ENCODE results near the gene GNAQ.

Gene GNAQ

GRCh38 chr9:77959803-77960202 lies 71.8 kb downstream of the GNAQ start:
- H3K4me3 Mint-ChIP-seq: no peak overlapping the region
- H3K27ac Mint-ChIP-seq: no peak overlapping the region
- no peak for DNase-seq
- TF ChIP-seq CTCF (IDR thresholded peaks at IDR 0.05): no peak
- peaks cover 18% of the 10 kb centered on the region for H3K36me3 Mint-ChIP-seq (ENCODE audit: low read depth)
- H3K27me3 Mint-ChIP-seq (ENCODE audit: low read depth, poor library complexity): no peaks in the 10 kb centered on the region
- H3K4me1 Mint-ChIP-seq: peaks cover 40% of the 10 kb centered on the region
- peaks cover 9% of the 10 kb centered on the region for H3K9me3 Mint-ChIP-seq

DNA sequence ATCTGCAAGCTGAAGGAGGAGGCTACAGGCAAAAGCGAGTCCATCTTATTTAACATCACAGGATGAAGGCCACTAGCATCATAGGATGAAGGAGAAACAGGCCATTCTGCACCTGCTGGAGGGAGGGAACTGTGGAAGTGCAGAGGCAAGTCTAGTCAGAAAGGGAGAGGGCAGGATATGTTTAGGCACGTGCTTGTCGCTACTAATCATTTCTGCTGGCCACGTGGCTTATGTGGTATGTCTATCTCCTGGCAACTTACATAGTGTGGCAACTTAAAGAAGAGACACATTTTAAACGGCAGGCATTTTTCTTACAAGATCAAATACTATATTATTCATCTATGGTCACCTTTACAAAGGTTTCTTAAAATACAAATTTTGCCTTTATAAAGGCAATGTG lies 74.0 kb downstream of the GNAQ start:
- Mint-ChIP-seq H3K27ac (peak overlapping the region; percentile 46), H3K4me1 (peaks cover 61% of the 10 kb centered on the region), H3K4me3 (no peak overlapping the region), H3K9me3 (no peaks in the 10 kb centered on the region), H3K36me3 (ENCODE audit: low read depth) (peaks cover 9% of the 10 kb centered on the region), H3K27me3 (ENCODE audit: low read depth, poor library complexity) (no peaks in the 10 kb centered on the region)
- TF ChIP-seq CTCF (IDR thresholded peaks at IDR 0.05): no peak
- DNase-seq: no peak

GRCh38 chr9:77956555-77956954 lies 75.1 kb downstream of the GNAQ start:
- peaks cover 56% of the 10 kb centered on the region for H3K4me1 Mint-ChIP-seq
- H3K27ac Mint-ChIP-seq: peak overlapping the region; percentile 41
- H3K4me3 Mint-ChIP-seq: no peak overlapping the region
- H3K27me3 Mint-ChIP-seq (ENCODE audit: low read depth, poor library complexity): no peaks in the 10 kb centered on the region
- H3K9me3 Mint-ChIP-seq: no peaks in the 10 kb centered on the region
- no peak for DNase-seq
- no peaks in the 10 kb centered on the region for H3K36me3 Mint-ChIP-seq (ENCODE audit: low read depth)
- TF ChIP-seq CTCF (IDR thresholded peaks at IDR 0.05): no peak

GRCh38 chr9:77954666-77955015 lies 77.0 kb downstream of the GNAQ start:
- H3K4me1 Mint-ChIP-seq: peaks cover 51% of the 10 kb centered on the region
- H3K27ac Mint-ChIP-seq: peak overlapping the region; percentile 89
- no peaks in the 10 kb centered on the region for H3K36me3 Mint-ChIP-seq (ENCODE audit: low read depth)
- TF ChIP-seq CTCF (IDR thresholded peaks at IDR 0.05): no peak
- H3K27me3 Mint-ChIP-seq (ENCODE audit: low read depth, poor library complexity): no peaks in the 10 kb centered on the region
- no peak overlapping the region for H3K4me3 Mint-ChIP-seq
- no peaks in the 10 kb centered on the region for H3K9me3 Mint-ChIP-seq
- no peak for DNase-seq

- peaks cover 52% of the 10 kb centered on the region for H3K4me1 Mint-ChIP-seq
- DNase-seq: no peak
Measured at GRCh38 chr9:77954013-77954665, 77.5 kb downstream of the GNAQ start.

More at GRCh38 chr9:77954013-77954665, 77.5 kb downstream of the GNAQ start:
- Mint-ChIP-seq H3K36me3 (ENCODE audit: low read depth) (no peaks in the 10 kb centered on the region), H3K27ac (peak overlapping the region; percentile 89), H3K27me3 (ENCODE audit: low read depth, poor library complexity) (no peaks in the 10 kb centered on the region), H3K9me3 (no peaks in the 10 kb centered on the region), H3K4me3 (no peak overlapping the region)
- no peak for TF ChIP-seq CTCF (IDR thresholded peaks at IDR 0.05)
